Activated T-helper 1 cell treated with anti-CD3 and anti-CD28 coated beads, Interleukin-2, amount 50 U/mL, for 16 hours (primary cell): ENCODE results near the gene NUCKS1.

ENCODE experiments used
- DNase-seq, 2 donors: peaks; one replicate each; pipeline ENCODE4 v3.0.0-alpha.2; 2020; ENCODE audit warnings: low read depth in 1 of 2, low spot score in 1 of 2

NUCKS1 gene, protein sequence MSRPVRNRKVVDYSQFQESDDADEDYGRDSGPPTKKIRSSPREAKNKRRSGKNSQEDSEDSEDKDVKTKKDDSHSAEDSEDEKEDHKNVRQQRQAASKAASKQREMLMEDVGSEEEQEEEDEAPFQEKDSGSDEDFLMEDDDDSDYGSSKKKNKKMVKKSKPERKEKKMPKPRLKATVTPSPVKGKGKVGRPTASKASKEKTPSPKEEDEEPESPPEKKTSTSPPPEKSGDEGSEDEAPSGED

DNA sequence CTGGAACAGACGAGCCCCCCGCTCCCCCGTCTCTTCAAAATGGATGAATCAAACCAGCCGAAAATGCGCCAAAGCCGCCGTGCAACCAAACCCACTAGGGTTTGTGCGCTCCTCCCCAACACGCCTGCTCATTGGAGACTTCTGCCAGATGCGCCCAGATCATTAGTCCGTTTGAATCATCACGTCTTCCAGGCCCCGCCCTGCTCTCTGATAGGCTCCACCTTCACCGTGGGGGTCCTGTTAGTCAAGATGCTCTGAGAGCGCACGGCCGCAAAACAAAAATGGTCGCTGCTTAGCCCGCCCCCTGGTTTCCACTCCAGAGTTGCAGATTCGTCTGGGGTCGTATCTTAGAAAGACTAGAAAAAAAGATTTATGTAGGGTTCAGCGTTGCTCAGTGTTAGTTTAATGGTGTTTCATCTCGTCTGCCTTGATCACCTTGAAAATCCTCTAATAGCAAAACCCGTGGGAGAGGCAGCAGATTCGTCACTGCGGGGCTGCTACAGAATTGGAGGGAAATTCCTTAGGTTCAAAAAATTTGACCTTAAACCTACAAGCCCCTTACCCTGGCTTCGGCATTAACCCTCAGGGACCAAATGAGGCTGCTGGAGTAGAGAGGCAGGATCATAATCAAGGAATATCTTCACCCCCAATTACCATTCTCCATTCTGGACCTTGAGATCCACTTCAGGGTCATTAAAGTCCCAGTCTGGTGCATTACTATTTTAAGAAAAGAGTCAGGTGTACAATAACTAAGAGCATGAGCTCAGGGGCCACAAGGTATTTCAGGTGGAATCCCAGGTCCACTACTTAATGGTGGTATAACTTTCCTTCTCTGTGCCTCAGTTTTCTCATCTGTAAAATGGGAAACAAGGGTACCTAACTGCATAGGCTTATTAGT is at the start of gene NUCKS1:
Gene NUCKS1 (minus strand): TSS at position 45 of the 898 bp plus-strand sequence. CDS start 209 bp downstream, outside the sequence.
- DNase-seq, result peak; percentile 91 to 92

DNA sequence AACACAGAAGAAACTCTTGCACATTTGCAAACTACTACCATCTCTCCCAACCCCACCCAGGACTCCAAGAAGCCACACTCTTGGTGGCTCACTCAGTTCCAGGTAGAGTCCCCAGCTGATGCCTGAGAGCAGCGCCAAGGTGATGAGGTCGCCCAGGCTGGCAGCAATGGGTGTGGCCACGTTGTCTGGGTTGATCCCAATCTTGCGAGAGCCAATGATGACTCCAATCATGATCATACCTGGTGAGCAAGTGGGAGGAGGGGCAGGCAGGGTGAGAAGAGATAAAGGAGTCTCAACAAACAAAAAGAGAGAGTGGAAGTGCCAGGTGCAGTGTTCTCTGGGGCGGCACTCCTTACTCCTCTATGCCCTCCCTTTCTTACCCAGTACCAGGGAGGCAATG is 48.6 kb upstream of the NUCKS1 start:
- DNase-seq, result no peak

DNA sequence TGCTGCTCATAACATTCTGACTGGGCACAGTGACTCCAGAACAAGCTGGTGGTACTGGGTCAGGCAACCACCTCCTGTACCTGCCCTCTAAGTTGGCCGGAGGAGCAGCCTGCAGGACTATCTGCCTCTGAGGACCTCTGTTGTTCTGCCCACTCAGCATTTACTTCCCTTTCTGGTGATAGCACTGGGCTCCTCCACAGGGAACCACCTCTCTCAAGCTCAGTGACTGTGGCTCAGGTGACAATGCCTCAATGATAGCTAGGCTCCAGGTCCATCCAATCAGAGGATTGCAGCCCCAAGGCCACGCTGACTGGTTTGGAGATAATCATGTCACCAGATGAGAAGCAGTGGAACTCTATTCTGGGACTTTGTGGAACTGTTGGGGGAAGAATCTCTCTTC is 47.2 kb upstream of the NUCKS1 start:
- DNase-seq, result no peak

DNA sequence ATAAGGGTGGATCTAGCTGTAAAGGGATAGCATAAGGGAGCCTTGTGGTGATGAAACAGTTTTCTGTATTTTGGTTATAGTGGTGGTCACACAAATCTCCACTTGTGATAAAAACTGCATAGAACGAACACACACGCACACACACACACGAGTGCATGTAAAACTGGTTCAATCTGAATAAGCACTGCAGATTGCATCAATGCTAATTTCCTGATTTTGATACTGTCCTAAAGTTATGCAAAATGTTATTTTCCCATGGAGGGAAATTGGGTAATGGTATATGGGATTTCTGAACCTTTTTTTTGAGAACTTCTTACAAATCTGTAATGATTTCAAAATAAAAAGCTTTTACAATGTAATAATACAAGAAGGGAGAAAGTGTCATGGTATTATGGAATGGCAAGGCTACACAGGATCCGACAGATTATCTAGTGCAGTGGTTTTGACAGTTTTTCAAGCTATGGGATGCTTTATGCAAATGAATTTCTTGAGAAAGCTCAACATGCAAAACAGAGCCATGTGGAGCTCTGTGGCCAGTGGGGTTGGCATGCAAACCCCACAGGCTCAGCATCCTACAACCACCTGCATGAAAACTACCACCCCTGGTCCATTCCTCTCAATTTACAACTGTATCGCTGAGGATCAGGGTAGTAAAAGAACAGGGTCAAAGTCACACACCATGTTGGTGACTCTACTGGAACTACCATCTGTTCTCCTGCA is 44.2 kb upstream of the NUCKS1 start:
- no peak for DNase-seq

DNA sequence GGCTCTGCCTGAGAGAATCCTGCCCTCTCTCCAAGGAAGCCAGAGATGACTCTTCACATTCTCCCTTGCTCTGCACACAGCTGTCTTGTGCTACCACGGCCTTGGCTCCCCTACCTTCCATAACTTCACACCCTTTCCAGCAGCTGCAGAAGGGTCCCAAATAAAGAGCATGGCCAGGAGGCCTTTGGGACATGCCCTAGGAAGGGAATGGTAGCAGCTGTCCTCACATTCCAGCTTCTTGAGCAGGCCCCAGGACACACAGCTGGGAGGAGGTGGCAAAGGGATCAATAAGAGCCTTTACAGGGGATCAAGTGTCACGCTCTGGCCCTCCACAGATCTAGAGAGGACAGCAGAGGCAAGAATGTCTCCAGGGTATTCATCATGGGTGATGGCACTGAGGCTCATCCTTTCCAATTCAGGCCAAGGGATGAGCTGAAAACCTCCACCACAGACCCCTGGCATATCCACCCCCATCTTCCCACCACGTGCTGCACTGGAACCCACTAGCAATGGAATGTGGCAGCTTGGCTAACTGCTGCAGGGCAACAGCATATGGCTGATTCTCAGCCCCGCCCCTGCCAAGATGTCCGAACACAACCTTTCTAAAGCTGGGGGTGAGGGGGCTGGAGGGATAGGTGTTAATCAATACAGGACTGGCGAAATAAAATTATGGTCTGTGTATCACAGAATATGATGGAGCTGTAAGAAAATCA is 43.1 kb upstream of the NUCKS1 start:
- no peak for DNase-seq

DNA sequence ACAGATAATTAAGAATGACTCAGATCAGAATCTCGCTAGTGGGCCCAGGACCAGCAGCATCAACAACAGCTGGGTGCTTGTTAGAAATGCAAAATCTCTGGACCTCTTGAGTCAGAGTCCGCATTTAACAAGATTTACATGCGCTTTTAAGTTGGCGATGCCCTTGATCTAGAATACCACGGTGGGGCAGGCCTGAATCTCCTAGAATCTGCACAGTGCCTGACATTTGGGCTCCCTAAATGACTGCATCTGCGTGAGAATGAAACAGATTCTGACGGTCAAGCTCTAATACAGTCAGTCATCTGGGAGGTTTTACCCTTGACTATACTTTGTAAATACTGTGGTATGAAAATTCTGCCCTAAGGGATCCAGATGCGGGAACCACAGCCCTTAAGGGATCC is 42.5 kb upstream of the NUCKS1 start:
- no peak for DNase-seq

DNA sequence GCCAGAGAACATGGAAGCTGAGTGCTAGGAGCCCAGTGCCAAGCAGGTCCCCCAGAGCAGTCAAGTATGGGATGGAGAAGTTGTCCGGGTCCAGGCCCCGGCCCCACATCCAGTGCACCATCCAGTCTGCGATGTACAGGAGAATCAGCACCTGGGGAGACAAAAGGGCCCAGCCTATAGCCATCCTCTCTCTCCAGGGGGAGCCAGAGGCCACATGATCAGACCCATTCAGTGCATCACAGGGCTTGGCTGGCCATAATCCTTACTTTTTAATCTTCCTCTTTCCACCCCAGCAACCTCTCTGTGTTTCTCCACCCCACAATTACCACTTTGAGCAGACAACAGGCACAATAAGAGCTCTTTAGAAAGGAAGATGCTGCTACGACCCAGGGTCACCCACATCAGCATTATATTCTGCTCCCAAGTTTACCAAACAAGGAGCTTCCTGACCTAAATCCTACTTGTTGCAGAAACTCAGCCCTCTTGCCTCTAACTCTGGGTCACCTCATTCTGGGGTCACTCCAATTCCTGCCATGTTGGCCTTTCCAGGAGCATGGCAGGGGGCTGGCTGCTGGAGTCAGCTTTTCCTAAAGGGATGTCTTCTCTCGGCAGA is 41.7 kb upstream of the NUCKS1 start:
- peak in 1 of 2 donors; percentile 30 for DNase-seq

DNA sequence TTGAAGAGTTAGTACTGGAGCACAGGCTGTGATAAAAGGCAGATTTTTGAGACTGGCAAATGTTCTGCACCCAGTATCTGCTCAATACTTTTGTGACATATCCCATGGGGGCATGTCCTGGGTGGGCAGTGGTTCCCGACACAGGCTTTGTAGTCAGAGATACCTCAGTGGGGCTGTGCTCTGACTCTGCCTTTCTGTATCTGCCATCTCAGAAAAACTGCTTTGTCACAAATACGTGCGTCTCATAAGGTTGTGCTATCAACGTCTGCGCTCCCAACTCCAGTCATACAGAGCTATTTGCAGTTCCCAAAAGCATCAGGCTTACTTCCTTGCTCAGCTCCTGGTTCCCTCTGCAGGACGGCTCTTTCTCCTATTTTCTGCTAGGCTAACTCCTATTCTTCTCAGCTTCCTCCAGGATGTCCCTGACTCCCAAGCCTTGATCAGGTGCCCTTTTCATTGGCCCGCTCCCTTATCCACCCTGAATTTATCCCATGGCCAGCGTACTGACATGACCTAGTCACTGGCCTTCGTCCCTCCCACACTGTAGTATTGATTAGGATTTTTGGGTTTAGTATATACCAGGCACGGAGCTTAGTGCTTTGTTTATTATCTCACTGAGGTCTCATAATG is 37.4 kb upstream of the NUCKS1 start:
- no peak for DNase-seq

DNA sequence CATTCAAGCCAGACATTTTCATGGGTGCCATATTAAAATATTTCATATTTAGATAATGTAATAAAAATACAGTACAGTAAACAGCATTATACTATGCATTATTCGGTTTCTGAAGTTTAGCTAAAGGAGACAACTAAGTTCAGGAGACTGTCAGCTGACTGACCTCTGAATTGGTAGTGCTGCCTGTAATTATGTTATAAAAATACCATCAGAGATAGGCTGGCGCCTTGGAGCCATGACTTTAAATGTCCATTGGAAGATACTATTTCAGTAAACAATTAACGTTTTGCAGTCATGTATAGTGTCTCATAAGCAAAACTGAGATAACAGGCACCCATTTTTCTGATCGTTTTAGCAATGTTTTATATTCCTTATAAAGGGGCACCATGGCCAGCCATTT is 36.6 kb upstream of the NUCKS1 start:
- DNase-seq, result no peak

DNA sequence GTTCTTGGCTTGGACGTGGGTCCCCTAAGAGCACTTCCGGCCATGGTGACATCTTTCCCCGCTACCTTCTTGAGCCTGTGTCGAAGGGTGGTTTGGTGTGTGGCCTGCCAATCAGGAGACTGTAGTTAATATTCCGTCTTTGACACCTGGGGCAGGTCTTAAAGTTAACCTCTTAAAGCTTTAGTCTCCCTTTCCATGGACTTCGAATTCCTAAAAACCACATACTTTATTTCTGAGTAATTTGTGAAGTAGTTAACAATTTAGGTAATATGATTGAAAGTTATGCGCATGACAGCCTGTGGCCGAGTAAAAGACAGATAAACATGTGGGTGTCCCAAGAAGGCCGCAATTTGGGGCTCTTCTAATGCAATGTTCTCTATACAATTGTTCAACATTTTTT is 35.5 kb upstream of the NUCKS1 start:
- no peak for DNase-seq

DNA sequence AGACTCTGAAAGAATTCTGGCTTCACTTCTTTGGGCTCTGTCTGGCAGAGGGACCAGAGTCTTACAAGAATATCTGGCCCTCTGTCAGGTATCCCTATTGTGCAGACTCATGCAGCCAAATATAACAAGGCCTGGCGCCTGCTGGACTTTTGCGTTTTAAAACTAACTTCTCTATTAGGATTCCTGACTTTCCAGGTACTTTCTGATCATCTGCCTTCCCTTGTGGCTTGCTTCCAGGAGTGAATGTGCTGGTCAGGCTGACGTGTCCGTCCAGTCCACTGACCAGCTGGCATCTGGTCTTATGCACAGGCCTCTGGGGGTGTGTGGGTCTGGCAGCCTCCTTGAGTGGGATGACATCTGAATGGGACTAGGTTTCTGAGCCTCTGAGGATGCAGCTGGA is 33.9 kb upstream of the NUCKS1 start:
- DNase-seq, result no peak

DNA sequence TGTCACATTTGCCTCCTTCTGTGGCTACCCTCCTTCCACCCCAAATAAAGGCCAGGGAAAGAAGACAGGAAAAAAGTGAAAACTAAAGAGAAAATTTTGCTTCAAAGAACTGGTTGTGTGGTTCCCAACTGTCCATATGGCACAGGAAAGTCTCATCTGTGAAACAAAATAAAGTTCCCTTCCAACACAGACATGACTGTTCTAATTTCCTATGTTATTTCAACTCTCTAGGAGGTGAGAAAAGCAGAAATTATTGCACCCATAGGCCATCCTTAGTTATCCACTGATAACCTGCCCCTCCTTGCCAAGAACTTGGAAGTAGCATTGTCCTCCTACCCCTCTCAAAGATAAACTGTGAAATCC is 33.4 kb upstream of the NUCKS1 start:
- no peak for DNase-seq

DNA sequence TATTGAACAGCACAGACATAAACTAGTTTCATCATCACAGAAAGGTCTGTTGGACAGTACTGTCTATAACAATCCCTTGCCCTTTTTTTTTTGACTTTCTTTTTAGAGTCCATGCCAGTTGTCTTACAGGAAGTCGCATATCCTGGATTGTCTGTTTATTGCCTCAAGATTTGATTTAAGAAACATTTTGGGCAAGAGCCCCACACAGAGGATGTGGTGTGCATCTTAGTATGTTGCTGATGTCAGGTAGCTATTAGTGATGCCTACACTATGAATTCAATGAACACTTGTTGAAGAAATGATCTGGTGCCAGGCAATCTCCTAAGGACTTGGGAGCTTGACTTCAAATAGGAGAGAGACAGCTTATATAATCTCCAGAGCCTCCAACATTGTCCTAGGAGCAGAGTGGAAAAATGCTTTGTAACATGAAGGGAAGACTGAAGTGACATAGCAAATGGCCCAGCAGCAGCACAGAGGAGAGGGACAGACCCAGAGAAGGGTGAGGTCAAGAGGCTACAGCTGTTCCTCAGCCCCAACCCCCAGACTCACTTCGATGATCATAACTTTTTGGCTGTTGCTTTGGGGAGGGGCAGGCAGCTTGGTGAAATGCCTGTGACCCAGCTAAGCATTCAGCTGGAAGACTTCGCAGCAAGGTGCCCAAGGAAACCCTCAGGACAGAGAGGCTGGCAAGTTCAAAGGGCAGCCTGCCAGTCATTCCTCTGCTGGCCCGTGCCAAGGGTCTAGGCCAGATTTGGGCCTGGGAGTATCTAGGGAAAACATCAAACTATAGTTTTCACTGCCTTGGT is 32.8 kb upstream of the NUCKS1 start:
- no peak for DNase-seq

DNA sequence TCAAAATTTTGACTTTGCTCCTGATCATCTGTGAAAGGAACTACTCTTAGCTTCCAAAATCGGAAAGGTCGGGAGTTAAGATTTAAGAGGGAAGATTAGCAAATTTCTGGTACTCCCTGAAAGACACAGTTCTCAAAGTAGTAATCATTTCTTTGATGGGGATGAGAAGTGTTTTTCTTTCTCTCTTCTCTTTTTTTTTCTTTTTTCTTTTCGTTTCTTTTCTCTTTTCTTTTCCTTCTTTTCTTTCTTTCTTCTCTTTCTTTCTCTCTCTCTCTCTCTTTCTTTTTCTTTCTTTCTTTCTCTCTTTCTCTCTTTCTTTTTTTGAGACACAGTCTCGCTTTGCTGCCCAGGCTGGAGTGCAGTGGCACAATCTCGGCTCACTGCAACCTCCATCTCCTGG is 30.4 kb upstream of the NUCKS1 start:
- DNase-seq, result no peak

DNA sequence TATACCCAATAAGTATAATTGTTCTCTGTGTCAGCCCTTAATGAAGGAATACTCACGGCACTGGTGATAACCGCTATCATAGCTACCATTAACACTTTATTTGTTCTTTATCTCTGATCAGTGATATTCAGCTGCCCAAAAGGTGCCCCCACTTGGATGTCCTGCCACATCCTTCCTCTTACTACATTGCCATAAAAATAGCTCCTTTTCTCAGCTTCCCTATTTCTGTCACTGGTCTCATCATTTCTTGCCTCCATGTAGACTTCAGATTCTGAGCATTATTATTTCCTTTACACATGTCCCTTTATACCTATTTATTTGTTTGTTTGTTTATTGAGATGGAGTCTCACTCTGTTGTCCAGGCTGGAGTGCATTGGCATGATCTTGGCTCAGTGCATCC is 28.0 kb upstream of the NUCKS1 start:
- no peak for DNase-seq

DNA sequence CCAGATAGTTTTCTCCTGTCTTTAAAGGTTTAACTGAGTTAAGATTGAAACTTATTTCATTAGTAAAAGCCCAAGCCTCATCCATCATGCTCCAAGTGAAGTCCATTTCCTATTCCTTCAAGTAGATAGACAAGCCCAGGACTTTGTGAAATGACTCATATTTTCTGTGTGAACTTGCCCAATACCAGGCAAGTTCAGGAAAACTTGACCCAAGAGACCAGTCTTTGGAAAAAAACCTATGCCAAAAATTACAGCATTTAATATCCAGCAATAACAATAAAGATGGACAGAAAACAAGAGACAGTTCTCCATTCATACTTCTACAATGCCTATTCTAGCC is 25.7 kb upstream of the NUCKS1 start:
- DNase-seq, result no peak

DNA sequence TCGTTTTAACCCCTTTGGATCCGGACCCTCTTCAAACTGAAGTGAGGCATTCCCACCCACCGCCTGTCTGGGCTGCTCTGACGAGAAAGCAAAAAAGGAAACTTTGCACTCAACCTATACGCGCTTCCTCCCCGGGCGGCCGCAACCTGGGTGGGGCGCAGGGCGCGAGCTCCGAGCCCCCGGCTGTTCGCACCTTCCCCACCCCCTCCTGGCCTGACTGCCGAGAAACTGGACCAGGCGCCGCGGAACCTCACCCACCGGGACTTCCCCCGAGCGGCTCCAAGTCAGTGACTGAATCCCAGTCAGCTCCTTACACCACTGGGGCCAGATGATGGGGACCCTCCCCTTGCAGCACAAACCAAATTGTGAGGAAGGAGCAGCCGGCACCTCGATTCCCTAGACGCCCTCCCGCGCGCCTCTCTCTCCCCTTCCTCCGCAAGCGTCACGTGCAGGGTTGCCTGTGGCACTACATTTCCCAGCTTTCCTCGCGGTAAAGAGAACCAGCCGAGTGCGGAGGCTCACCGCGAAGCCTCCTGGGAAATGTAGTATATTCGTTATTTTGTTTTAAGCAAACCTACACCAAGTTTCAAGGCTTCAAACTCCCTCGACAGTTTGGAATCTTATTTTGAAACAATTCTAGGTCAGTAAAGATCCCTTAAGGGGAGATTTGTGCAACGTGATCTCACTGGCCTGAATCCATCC is 25.2 kb upstream of the NUCKS1 start, which contains the start of gene RAB29:
Gene RAB29 (minus strand): TSS at position 468 of the 702 bp plus-strand sequence. CDS start 526 bp downstream, outside the sequence.
- peak; percentile 65 to 66 for DNase-seq

DNA sequence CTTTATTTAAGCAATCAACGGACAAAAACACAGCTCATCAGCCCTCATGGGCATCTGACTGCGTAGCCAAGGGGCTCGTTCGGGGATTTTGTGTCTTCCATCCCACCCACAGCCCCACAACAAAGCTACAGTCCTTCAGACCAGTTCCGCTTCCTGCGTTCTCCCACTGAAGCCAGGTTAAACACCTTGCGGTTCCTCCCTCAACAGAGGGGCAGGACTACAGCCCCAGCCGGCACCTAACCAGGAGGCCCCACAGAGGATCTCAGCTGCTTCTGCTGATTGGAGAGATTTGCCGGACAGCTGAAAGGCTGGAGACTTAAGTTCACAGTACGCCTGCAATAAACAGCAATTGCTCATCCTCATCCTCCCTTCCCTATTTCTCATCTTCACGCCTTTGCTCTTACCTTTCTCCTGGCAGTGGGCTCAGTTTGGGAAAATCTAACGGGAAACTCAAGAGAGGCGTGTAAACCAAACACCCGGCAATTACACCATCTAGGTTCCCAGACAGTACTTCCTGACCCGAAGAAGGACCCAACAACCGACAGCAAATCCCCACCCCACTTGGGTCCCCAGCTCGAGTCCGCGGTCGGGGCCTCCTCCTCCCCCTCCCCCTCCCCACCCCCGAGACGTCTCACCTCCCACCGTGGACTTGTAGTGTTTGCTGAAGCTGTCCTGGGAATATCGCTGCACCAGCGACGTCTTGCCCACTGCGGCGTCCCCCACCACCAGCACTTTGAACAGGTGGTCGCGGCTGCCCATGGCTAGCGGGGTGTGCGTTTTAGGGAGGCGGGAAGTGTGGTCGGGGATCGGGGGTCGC is 24.4 kb upstream of the NUCKS1 start:
- peak; percentile 6 to 28 for DNase-seq
